Mucosa of descending colon (tissue), 3 donors: ENCODE data around the gene GP1BA. TPM values are rescaled to one million over a fixed set of nuclear protein-coding genes. Genes with fewer than 3 reads are reported as not detected.

Experiments used
- ATAC-seq: fragments of 200-7000 bp; cut with Tn5 transposase; one replicate; pipeline ENCODE4 v1.9.1; 2020; ENCODE audit warnings: mild to moderate bottlenecking, moderate library complexity
- DNase-seq, 3 donors: peaks; one replicate each; pipeline ENCODE4 v3.0.0-alpha.2; 2020
- H3K36me3 ChIP-seq: fragments of 200-600 bp; one replicate; pipeline ENCODE4 v1.8.0; 2021; ENCODE audit warnings: low read depth, mild to moderate bottlenecking
- H3K4me1 ChIP-seq: fragments of 200-600 bp; one replicate; pipeline ENCODE4 v1.8.0; 2021; ENCODE audit warnings: low read depth, mild to moderate bottlenecking
- H3K4me3 ChIP-seq: fragments of 200-600 bp; one replicate; pipeline ENCODE4 v1.8.0; 2021; ENCODE audit warnings: mild to moderate bottlenecking
- H3K9me3 ChIP-seq: fragments of 200-600 bp; one replicate; pipeline ENCODE4 v1.8.0; 2021; ENCODE audit warnings: mild to moderate bottlenecking
- intact Hi-C, 2 donors: fragments of 100-400 bp; cut with DNase I in 1 of 2; cut with micrococcal nuclease in 1 of 2; formaldehyde crosslinking; loops; one replicate each; pipeline versions ENCODE4 v1.11.0 to v1.11.1; 2022; cut with DNase I, micrococcal nuclease
- total RNA-seq, 3 donors: library from RNA; stranded (reverse); fragmentation: NEBNext Ultra II Directional in 2 of 3; extraction: Animal tissue kit (Norgen Biotek cat#: 25700) in 2 of 3; gene quantifications; one replicate each; pipeline versions ENCODE4 v1.2.1 to v1.2.4, GENCODE V29; 2021 to 2023
- TF ChIP-seq, protein P1 (sequence below): fragments of 200-600 bp; IDR thresholded peaks from one replicate; pipeline ENCODE4 v1.8.0; 2022; ENCODE audit warnings: antibody characterized with exemption, mild to moderate bottlenecking
- donor health status: DM: no; HTN: no; CAD: no; lungs with moderate emphysema.
- donor health status: DM: no; HTN: no; CAD: no.
- donor health status: DM: no; HTN: yes; CAD: no.

GP1BA gene
- total RNA-seq, 3 donors from 2014 or later: not detected

DNA sequence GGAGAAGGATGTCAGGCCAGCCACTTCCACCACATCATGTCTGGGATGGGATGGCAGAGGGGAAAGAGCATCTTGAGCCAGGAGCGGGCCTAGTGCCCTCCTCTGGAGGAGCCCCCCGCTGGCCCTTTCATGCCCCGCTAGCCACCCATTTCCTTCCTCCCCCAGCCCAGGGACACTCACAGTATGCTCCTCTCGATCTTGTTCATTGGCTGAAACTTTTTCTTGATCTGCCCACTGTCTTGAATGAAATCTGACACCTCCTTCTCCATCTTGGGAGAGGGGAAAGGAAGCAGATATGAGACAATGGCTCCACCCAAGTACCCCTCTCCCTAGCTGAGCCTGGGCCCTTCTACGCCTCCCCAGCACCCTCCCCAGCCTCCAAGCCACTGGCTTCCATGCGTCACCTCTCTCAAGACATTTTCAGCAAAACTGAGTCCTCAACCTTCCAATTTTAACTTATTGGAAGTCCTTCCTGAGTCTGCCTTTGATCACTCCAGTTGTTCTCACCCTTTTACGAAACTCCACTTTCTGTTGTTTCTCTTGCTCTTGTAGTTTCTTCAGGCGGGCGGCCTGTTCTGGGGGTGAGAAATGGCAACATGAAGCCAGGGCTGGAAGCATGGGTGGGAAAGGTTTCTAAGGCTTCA is 28.3 kb downstream of the GP1BA start:
- no peaks in the 10 kb centered on the region for H3K9me3 ChIP-seq
- peaks cover 9% of the 10 kb centered on the region for H3K4me1 ChIP-seq
- H3K36me3 ChIP-seq: no peaks in the 10 kb centered on the region
- intact Hi-C loops: no loop called here
- ATAC-seq (no peak), DNase-seq (no peak)
- H3K4me3 ChIP-seq: no peak overlapping the region
- TF ChIP-seq, protein P1, sequence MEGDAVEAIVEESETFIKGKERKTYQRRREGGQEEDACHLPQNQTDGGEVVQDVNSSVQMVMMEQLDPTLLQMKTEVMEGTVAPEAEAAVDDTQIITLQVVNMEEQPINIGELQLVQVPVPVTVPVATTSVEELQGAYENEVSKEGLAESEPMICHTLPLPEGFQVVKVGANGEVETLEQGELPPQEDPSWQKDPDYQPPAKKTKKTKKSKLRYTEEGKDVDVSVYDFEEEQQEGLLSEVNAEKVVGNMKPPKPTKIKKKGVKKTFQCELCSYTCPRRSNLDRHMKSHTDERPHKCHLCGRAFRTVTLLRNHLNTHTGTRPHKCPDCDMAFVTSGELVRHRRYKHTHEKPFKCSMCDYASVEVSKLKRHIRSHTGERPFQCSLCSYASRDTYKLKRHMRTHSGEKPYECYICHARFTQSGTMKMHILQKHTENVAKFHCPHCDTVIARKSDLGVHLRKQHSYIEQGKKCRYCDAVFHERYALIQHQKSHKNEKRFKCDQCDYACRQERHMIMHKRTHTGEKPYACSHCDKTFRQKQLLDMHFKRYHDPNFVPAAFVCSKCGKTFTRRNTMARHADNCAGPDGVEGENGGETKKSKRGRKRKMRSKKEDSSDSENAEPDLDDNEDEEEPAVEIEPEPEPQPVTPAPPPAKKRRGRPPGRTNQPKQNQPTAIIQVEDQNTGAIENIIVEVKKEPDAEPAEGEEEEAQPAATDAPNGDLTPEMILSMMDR: no peak

DNA sequence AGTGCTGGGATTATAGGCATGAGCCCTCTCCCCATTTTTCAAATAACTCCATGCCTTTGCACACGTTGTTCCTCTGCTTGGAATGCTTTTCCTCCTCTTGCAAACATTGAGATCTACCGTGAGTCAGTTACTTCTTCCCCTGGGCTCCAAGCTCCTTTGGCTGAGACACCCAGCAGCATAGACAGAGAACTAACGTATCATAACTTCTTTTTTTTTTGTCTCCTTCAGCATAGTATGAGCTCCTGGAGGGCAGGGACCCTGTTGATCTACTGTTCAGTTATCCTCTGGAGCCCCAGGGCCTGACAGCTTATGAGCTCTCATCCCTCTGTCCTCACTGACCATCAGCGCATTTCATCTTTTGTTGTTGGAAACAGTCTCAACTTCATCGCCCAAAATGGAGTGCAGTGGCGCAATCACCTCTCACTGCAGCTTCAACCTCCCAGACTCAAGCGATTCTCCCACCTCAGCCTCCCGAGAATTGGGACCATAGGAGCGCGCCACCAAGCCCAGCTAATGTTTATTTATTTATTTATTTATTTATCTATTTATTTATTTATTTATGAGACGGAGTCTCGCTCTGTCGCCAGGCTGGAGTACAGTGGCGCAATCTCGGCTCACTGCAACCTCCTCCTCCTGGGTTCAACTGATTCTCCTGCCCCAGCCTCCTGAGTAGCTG is 33.4 kb downstream of the GP1BA start:
- no peak overlapping the region for H3K4me3 ChIP-seq
- no peak for ATAC-seq
- H3K9me3 ChIP-seq: no peaks in the 10 kb centered on the region

DNA sequence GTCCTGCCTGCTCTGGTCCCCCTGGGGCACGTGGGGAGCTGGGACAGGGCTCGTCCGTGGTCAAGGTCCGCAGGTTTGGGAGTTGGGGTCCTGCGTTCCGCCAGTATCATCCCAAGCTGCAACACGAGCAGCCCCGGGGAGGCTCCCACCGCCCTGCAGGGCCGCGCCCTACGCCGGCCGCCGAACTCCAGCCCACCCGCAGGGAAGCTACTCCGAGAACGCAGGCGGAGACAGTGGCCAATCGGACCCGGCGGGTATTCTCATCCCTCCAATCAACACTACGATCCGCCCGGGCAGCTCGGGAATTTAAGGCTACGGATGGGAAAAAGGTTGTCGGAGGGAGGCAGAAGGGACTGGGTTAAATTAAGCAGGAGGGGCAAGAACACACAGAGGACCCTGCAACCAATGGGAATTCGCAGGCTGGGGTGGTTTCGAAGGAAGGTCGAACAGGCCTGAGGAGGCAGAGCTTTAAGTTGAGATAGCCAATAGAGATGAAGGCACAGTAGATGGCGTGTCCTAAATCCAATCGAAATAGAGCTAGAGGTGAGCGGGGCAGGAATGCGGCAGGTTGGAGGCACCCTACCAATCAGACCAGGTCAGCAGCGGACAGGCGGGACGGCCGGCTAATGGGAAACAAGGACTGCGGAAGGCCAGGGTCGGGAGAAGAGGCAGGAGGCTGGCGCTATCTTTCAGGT is 34.9 kb downstream of the GP1BA start:
- Histone ChIP-seq H3K4me1 (peaks cover 8% of the 10 kb centered on the region), H3K36me3 (peaks cover 5% of the 10 kb centered on the region), H3K9me3 (no peaks in the 10 kb centered on the region), H3K4me3 (peak overlapping the region; percentile 37)
- TF ChIP-seq, protein P1: no peak
- DNase-seq (peak; percentile 96 to 99 (median 96)), ATAC-seq (peak; percentile 88)
- intact Hi-C loops: no loop called here

More for the DNA sequence above, 33.4 kb downstream of the GP1BA start:
- peaks cover 5% of the 10 kb centered on the region for H3K36me3 ChIP-seq
- H3K4me1 ChIP-seq: peaks cover 8% of the 10 kb centered on the region
- no peak for DNase-seq
- TF ChIP-seq, protein P1: no peak
- intact Hi-C loops: no loop called here

DNA sequence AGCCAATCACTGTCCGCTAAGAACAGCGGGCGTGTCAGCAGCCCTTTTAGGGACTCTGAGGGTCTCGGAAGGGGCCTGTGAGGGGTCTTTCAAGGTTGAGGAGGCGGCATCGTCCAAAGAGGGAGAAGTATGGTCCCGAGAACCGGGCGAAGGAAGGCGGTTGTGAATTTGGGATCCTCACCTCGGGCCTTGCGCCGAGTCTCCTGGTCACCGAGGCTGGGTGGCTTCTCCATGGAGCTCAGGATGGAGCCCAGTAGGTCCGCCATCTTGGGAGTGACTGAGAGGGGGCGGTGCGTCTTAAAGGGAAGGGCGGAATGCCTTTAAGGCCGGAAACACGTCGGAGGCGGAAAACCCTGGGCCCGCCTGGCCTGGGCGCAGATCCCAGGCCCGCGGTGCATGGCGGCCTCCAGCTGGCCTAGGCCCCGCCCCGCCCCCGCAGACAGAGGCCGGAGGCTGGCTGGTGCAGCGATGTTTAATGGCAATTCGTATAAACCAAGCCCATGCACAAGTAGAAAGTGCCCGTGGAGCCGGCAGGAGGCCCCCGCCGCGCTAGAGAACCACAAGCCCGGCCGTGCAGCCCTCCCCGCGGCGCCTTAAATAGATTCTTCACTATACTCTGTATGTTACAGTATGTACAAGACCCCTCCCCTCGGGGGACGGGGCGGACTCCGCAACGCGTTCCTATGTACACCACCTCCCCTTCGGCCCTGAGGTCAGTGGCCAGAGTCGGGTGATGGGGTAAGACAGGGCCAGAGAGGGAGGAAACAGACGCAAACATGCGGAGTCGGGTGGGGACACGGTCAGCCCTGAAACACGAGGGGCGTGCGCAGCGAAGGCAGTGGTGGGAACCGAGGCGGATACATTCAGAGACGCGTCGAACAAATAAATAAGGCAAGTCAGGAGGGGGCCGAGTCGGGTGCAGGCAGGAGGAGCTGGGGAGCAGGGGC is 35.7 kb downstream of the GP1BA start, which contains the start of gene SPAG7:
SPAG7 (minus strand) TSS at position 279 of the 947 bp plus-strand sequence; CDS start at position 266, 13 bp downstream.
- H3K4me3 ChIP-seq: peak within 1 kb of the TSS; percentile 37
- DNase-seq (peak; percentile 95 to 97 (median 97)), ATAC-seq (peak; percentile 87)
- TF ChIP-seq, protein P1: no peak
- intact Hi-C loops: no loop called here
- H3K4me1 ChIP-seq: peaks cover 8% of the 10 kb centered on the region
- peaks cover 5% of the 10 kb centered on the region for H3K36me3 ChIP-seq
- no peaks in the 10 kb centered on the region for H3K9me3 ChIP-seq

DNA sequence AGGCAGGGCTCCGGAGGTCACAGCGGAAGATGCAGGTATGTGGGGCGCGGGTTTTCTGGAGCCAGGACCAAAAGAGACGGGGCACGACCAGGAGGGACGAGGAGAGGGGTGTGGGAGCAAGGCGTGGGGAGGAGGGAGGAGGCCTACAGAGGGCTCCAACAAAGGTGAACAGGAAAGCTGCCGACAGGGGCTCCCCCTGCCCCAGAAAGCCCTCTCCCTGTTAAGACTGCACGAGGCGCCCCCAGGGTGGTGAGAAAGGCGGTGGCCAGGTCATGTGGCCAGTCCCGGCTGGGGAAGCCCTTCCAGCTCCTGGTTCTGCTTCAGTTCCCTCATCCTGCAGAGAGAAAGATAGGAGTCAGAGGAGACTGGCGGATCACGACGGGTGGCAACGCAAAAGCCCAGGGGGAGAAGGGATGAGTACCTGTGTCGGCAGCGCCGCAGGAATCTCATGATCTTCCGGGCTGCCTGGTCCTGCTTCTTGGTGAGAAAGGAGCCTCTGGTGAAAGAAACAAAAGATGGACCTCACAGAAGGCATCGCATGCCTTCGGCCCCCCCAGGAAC is 36.5 kb downstream of the GP1BA start:
- intact Hi-C loops: no loop called here
- TF ChIP-seq, protein P1: no peak
- Histone ChIP-seq H3K9me3 (no peaks in the 10 kb centered on the region), H3K36me3 (peaks cover 5% of the 10 kb centered on the region), H3K4me1 (peaks cover 8% of the 10 kb centered on the region), H3K4me3 (no peak overlapping the region)
- DNase-seq (peak in 1 of 3 donors; percentile 72), ATAC-seq (no peak)
